ENCODE data around the gene GKN1.

- TF ChIP-seq, protein P1, sequence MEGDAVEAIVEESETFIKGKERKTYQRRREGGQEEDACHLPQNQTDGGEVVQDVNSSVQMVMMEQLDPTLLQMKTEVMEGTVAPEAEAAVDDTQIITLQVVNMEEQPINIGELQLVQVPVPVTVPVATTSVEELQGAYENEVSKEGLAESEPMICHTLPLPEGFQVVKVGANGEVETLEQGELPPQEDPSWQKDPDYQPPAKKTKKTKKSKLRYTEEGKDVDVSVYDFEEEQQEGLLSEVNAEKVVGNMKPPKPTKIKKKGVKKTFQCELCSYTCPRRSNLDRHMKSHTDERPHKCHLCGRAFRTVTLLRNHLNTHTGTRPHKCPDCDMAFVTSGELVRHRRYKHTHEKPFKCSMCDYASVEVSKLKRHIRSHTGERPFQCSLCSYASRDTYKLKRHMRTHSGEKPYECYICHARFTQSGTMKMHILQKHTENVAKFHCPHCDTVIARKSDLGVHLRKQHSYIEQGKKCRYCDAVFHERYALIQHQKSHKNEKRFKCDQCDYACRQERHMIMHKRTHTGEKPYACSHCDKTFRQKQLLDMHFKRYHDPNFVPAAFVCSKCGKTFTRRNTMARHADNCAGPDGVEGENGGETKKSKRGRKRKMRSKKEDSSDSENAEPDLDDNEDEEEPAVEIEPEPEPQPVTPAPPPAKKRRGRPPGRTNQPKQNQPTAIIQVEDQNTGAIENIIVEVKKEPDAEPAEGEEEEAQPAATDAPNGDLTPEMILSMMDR (conservative IDR thresholded peaks at IDR 0.05; ENCODE audit: low read length): peak; percentile 82
- no peak for TF ChIP-seq EZH2phosphoT487 (IDR thresholded peaks at IDR 0.05; ENCODE audit: borderline replicate concordance)
Measured at GRCh38 chr2:68943581-68944568, 30.6 kb upstream of the GKN1 start.

All from Loucy (cell line).